Muscle of leg (tissue), 11 donors: ENCODE data around the gene LMBR1. TPM values are rescaled to one million over a fixed set of nuclear protein-coding genes. Genes with fewer than 3 reads are reported as not detected.
"Not testable (repeated sequence)": the region's sequence is repeated elsewhere in the genome, so short reads cannot be mapped to it uniquely, and the experiment has no call there.

Experiments
- DNase-seq: peaks from one replicate; pipeline ENCODE4 v3.0.0; 2013
- H3K27ac ChIP-seq: one replicate; pipeline ENCODE4 v1.5.1; 2013; ENCODE audit warnings: mild to moderate bottlenecking, low read length, control low read depth
- H3K27me3 ChIP-seq: one replicate; pipeline ENCODE4 v1.6.1; 2013; ENCODE audit warnings: low read length; ENCODE audit not compliant: control insufficient read depth, insufficient read depth
- H3K36me3 ChIP-seq: one replicate; pipeline ENCODE4 v1.6.1; 2013; ENCODE audit warnings: low read length; ENCODE audit not compliant: control insufficient read depth, insufficient read depth
- H3K4me1 ChIP-seq: one replicate; pipeline ENCODE4 v1.6.1; 2013; ENCODE audit warnings: low read length; ENCODE audit not compliant: control insufficient read depth, insufficient read depth
- H3K4me3 ChIP-seq: one replicate; pipeline ENCODE4 v1.5.1; 2013; ENCODE audit warnings: low read length, control low read depth
- H3K9me3 ChIP-seq: replicated peaks from 2 replicates; pipeline ENCODE4 v1.6.1; 2013; ENCODE audit warnings: low read depth, low read length; ENCODE audit not compliant: control insufficient read depth
- WGBS: methylation state at CpG from one replicate; pipeline ENCODE4 v1.1.5; 2013; ENCODE audit warnings: missing lambda C conversion rate; ENCODE audit not compliant: insufficient coverage; 5-methylcytosine and 5-hydroxymethylcytosine counted together
- polyA plus RNA-seq, 8 donors: library from polyadenylated mRNA; unstranded; fragments of 120-200 nt; gene quantifications; one replicate each; pipeline versions ENCODE4 v1.2.1 to v1.2.3, GENCODE V29; 2013; ENCODE audit warnings: inconsistent platforms in 1 of 8, low replicate concordance in 1 of 8; ENCODE audit not compliant: insufficient read length in 8 of 8, insufficient read depth in 1 of 8
- total RNA-seq: library from RNA; stranded (reverse); fragments of 120-200 nt; gene quantifications from one replicate; pipeline ENCODE4 v1.2.4, GENCODE V29; 2013

The LMBR1 gene
- total and polyA plus RNA-seq, 9 donors: 25.3 to 42.8 (median 30.8) TPM

DNA sequence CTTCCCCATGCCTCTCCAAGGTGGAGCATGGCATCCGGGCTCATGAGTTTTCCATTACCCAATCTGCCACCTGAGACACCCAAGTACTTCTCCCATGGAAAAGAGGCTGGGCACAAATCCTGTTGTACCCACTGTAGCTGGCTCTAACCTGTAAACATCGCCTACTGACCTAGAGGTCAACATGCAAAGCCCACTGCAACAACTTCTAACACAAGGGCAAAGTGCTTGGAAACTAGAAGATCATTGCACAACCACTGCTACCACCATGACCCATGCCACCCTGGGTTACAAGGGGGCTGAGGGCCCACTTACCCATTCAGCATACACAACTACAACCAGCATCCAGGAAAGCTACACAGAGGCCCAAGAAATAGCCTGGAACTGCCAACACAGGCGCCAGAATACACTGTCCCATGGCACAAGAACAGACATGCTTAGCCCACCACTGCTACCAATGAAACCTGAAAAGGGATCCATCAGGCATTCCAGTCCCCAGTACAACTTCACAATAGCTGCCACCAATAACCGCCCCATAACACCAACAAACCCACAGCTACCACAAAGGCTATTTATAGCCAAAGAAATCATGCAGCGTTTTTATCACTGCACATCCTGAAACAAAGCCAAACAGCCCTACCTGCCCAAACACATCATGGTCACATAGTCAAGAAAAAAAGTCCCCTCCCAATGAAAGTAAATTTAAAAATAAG is 189.1 kb downstream of the LMBR1 start:
- H3K4me1 ChIP-seq: no peaks in the 10 kb centered on the region
- DNase-seq: no peak
- no peak overlapping the region for H3K27ac ChIP-seq
- no peak overlapping the region for H3K4me3 ChIP-seq
- no peaks in the 10 kb centered on the region for H3K27me3 ChIP-seq
- H3K9me3 ChIP-seq: peaks cover 5% of the 10 kb centered on the region
- 73% methylated on average over 4 of the region's 5 CpGs for WGBS
- peaks cover 1% of the 10 kb centered on the region for H3K36me3 ChIP-seq

DNA sequence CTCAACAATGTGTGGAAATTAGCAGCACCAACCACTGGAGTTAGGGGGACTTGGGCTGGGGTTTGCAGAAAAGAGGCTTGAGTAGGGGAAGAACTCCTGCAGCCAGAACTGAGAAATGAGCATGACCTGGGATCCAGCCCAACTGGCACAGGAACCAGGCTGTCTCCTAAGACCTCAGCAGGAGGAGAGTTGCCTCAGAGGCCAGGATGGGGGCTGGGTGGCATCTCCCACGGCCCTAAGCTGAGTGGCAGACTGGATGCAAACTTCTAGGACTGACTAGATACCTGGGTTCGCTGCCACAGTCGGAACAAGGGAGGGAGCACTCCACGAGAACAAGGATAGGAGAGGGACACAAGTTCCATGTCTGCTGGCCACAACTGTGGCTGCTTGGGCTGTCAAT is 189.8 kb downstream of the LMBR1 start:
- H3K36me3 ChIP-seq: no peaks in the 10 kb centered on the region
- H3K4me1 ChIP-seq: no peaks in the 10 kb centered on the region
- no peak overlapping the region for H3K4me3 ChIP-seq
- no peaks in the 10 kb centered on the region for H3K27me3 ChIP-seq
- DNase-seq: no peak
- H3K27ac ChIP-seq: no peak overlapping the region
- 95% methylated on average over 4 of the region's 4 CpGs for WGBS
- peaks cover 3% of the 10 kb centered on the region for H3K9me3 ChIP-seq

DNA sequence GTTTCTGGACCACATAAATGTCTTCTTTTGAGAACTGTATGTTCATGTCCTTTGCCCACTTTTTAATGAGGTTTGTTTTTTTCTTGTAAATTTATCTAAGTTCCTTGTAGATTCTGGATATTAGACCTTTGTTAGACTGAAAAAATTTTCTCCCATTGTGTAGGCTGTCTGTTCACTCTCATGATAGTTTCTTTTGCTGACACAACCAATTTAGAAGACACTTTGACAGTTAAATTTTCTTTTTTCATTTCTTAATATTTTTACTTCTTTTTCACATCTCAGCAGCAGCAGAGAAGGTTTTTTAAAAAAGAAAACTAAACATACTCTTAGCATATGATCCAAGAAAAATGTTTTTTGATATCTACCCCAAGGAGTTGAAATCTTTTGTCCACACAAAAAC is 190.6 kb downstream of the LMBR1 start:
- Histone ChIP-seq H3K27me3 (no peaks in the 10 kb centered on the region), H3K9me3 (peaks cover 9% of the 10 kb centered on the region), H3K4me3 (no peak overlapping the region), H3K27ac (no peak overlapping the region), H3K36me3 (no peaks in the 10 kb centered on the region), H3K4me1 (no peaks in the 10 kb centered on the region)
- DNase-seq: no peak

DNA sequence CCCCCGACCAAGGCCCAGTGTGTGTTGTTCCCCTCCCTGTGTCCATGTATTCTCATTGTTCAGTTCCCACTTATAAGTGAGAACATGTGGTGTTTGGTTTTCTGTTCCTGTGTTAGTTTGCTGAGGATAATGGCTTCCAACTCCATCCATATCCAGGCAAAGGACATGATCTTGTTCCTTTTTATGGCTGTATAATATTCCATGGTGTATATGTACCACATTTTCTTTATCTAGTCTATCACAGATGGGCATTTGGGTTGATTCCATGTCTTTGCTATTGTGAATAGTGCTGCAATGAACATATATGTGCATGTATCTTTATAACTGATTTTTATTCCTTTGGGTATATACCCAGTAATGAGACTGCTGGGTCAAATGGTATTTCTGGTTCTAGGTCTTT is 191.2 kb downstream of the LMBR1 start:
- not testable (repeated sequence) for H3K4me3 ChIP-seq, H3K27me3 ChIP-seq, DNase-seq, H3K36me3 ChIP-seq, H3K27ac ChIP-seq, H3K4me1 ChIP-seq
- H3K9me3 ChIP-seq: peaks cover 13% of the 10 kb centered on the region
- WGBS: no CpG with 5 or more reads among the region's 1 CpG

DNA sequence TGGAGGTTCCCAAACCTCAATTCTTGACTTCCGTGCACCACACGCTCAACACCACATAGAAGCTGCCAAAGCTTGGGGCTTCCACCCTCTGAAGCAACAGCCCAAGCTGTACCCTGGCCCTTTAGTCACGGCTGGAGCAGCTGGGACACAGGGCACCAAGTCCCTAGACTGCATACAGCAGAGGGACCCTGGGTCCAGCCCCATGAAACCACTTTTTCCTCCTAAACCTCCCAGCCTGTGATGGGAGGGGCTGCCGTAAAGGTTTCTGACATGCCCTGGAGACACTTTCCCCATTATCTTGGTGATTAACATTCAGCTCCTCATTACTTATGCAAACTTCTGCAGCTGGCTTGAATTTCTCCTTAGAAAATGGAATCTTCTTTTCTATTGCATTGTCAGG is 194.5 kb downstream of the LMBR1 start:
- not testable (repeated sequence) for H3K36me3 ChIP-seq, H3K27me3 ChIP-seq, H3K4me3 ChIP-seq, DNase-seq, H3K4me1 ChIP-seq, H3K27ac ChIP-seq
- 95% methylated on average over 3 of the region's 4 CpGs for whole genome bisulfite sequencing
- peaks cover 20% of the 10 kb centered on the region for H3K9me3 ChIP-seq

DNA sequence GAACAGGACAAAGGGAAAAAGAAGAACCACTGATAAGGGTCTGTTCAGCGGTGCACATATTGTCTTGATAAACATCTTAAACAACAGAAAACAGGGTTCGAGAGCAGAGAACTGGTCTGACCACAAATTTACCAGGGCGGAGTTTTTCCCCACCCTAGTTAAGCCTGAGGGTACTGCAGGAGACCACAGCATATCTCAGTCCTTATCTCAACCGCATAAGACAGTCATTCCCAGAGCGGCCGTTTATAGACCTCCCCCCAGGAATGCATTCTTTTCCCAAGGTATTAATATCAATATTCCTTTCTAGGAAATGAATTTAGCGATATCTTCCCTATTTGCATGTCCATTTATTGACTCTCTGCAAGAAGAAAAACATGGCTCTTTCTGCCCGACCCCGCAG is 195.7 kb downstream of the LMBR1 start:
- DNase-seq, H3K4me1 ChIP-seq, H3K4me3 ChIP-seq, H3K27me3 ChIP-seq, H3K27ac ChIP-seq, H3K36me3 ChIP-seq: not testable (repeated sequence)
- WGBS: 96% methylated on average over 6 of the region's 9 CpGs
- H3K9me3 ChIP-seq: peaks cover 20% of the 10 kb centered on the region

DNA sequence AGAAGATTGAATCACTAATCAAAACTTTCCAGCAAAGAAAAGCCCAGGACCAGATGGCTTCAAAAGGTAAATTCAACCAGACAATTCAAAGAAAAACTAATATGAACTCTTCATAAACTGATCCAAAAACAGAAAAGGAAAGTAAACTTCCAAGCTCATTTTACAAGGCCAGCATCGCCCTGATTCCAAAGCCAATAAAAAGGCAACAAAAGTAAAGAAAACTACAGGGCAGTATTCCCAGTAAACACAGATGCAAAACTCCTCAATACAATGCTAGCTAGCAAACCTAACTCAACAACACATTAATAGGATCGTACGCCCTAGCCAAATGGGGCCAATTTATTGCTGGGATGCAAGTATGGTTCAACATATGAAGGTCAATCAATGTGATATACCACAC is 199.4 kb downstream of the LMBR1 start:
- no peak overlapping the region for H3K4me3 ChIP-seq
- no peaks in the 10 kb centered on the region for H3K27me3 ChIP-seq
- no peak for DNase-seq
- H3K27ac ChIP-seq: no peak overlapping the region
- peaks cover 20% of the 10 kb centered on the region for H3K9me3 ChIP-seq
- 71% methylated on average over 1 of the region's 3 CpGs for WGBS
- no peaks in the 10 kb centered on the region for H3K4me1 ChIP-seq
- peaks cover 2% of the 10 kb centered on the region for H3K36me3 ChIP-seq

DNA sequence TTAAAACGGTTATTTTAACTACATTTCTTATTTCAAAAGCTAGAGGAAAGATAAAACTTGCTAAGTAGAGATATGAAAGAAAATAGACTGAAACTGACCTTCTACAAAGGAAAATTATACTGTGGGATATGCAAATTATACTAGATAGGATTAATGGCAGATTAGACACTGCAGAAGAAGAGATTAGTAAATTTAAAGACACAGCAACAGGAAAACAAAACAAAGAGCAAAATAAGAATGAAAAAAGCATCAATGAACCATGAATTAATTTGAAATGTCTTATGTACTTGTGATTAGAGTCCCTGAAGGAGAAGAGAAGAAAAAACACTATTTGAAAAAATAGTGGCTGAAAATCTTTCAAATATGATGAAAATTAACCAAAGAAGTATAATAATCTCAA is 200.1 kb downstream of the LMBR1 start:
- Histone ChIP-seq H3K36me3 (peaks cover 2% of the 10 kb centered on the region), H3K9me3 (peaks cover 14% of the 10 kb centered on the region), H3K4me3 (no peak overlapping the region), H3K27me3 (no peaks in the 10 kb centered on the region), H3K4me1 (no peaks in the 10 kb centered on the region), H3K27ac (no peak overlapping the region)
- WGBS: no CpG with 5 or more reads among the region's 1 CpG
- no peak for DNase-seq

DNA sequence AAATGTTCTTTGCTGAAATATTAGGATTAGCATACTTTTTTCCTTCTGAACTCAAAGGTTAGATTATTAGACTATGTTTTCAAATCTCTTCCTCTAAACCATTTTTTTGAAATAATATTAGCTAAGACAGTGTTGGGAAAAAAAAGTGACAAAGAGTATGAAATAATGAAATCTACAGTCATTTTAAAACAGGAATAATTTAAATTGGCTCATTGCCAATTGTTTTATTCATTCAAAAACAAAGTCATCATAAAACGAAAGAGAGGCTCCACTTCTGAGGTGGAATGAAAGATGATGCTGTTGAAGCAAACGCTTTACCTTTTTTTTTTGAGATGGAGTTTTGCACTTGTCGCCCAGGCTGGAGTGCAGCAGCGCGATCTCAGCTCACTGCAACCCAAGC is 201.2 kb downstream of the LMBR1 start:
- no peak for DNase-seq
- Histone ChIP-seq H3K27ac (no peak overlapping the region), H3K27me3 (no peaks in the 10 kb centered on the region), H3K9me3 (peaks cover 7% of the 10 kb centered on the region), H3K4me1 (no peaks in the 10 kb centered on the region), H3K4me3 (no peak overlapping the region), H3K36me3 (peaks cover 2% of the 10 kb centered on the region)
- 79% methylated on average over 3 of the region's 5 CpGs for WGBS

DNA sequence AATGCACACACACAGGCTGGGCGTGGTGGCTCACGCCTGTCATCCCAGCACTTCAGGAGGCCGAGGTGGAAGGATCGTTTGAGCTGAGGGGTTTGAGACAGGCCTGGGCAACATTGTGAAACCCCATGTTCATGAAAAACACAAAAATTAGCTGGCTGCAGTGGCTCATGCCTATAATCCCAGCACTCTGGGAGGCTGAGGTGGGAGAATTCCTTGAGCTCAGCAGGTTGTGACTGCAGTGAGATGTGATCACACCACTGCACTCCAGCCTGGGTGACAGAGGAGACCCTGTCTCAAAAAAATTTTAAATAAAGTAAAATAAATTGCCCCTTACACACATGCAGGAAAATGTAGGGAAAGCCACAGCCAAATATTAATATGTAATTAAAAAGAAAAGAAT is 208.3 kb downstream of the LMBR1 start:
- no peak for DNase-seq
- no peaks in the 10 kb centered on the region for H3K27me3 ChIP-seq
- no peaks in the 10 kb centered on the region for H3K4me1 ChIP-seq
- no peak overlapping the region for H3K27ac ChIP-seq
- H3K4me3 ChIP-seq: no peak overlapping the region
- WGBS: 100% methylated on average over 2 of the region's 4 CpGs
- H3K9me3 ChIP-seq: no peaks in the 10 kb centered on the region
- H3K36me3 ChIP-seq: peaks cover 8% of the 10 kb centered on the region

DNA sequence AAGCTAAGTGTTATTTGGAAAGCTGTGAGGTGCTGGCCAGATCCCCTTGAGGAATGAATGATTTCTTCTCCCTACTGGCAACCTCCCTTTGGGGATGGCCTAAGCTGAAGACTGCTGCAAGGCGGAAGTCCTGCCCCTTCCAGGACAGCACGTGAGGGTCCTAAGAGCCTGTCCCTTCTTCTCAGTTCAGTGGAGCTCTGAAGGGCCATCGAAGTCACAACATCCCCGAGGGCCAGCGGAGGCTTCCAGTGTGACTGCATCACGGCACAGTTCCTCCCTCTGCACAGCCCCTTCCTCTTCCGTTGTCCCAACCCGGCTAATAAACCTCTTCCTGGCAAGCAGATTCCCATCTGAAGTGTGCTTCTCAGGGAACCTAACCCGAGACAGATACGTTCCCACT is 208.7 kb downstream of the LMBR1 start:
- Histone ChIP-seq H3K9me3 (no peaks in the 10 kb centered on the region), H3K27ac (no peak overlapping the region), H3K27me3 (no peaks in the 10 kb centered on the region), H3K4me3 (no peak overlapping the region), H3K36me3 (peaks cover 10% of the 10 kb centered on the region), H3K4me1 (no peaks in the 10 kb centered on the region)
- no peak for DNase-seq
- 87% methylated on average over 10 of the region's 10 CpGs for WGBS
